Gastroesophageal sphincter (tissue), 3 donors: ENCODE results near the gene CPHXL.

Experiments
- POLR2A ChIP-seq, 2 donors: fragments of 450-650 bp; IDR thresholded peaks; one replicate each; pipeline ENCODE4 v1.6.1; 2017; ENCODE audit warnings: antibody characterized with exemption in 2 of 2, mild to moderate bottlenecking in 2 of 2, moderate library complexity in 1 of 2
- TF ChIP-seq, protein P1 (sequence below), 4 experiments: fragments of 200-600 bp in 2 of 4; fragments of 450-650 bp in 2 of 4; sonication (generic) in 1 of 4; IDR thresholded peaks; one replicate each; pipeline ENCODE4 v1.5.1; 2017 to 2019; ENCODE audit warnings: antibody characterized with exemption in 4 of 4, mild to moderate bottlenecking in 2 of 4, moderate library complexity in 2 of 4

DNA sequence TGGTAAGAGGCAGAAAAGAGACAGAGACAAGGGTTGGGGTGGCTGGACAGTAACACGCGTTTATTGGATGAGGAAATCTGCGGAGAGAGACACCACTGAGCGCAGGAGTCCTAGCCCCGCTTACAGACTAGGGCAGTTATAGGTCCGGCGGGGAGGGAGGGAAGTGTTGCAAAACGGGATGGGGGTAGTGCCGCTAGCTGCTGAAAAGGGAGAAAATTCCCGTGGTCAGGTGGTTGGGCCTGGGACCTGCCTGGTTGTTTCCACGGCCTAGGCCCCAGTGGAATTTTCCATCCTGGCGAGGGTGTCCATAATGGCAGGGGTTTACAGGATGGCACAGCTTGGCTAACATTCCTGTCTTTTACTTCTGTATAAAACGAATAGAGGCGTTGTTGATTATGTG is 44.0 kb downstream of the CPHXL start:
- TF ChIP-seq, protein P1, sequence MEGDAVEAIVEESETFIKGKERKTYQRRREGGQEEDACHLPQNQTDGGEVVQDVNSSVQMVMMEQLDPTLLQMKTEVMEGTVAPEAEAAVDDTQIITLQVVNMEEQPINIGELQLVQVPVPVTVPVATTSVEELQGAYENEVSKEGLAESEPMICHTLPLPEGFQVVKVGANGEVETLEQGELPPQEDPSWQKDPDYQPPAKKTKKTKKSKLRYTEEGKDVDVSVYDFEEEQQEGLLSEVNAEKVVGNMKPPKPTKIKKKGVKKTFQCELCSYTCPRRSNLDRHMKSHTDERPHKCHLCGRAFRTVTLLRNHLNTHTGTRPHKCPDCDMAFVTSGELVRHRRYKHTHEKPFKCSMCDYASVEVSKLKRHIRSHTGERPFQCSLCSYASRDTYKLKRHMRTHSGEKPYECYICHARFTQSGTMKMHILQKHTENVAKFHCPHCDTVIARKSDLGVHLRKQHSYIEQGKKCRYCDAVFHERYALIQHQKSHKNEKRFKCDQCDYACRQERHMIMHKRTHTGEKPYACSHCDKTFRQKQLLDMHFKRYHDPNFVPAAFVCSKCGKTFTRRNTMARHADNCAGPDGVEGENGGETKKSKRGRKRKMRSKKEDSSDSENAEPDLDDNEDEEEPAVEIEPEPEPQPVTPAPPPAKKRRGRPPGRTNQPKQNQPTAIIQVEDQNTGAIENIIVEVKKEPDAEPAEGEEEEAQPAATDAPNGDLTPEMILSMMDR (IDR thresholded peaks at IDR 0.05), result no peak
- no peak for TF ChIP-seq POLR2A (IDR thresholded peaks at IDR 0.05)
